Skeletal muscle satellite cell (primary cell): ENCODE results near the gene MEA1.

ENCODE experiments used
- H3K27me3 ChIP-seq: 2 replicates; pipeline ENCODE4 v1.7.0; 2013; ENCODE audit warnings: low read length; ENCODE audit not compliant: control insufficient read depth, insufficient read depth
- H3K36me3 ChIP-seq: 2 replicates; pipeline ENCODE4 v1.7.0; 2013; ENCODE audit warnings: mild to moderate bottlenecking, control low read depth, low read length; ENCODE audit not compliant: insufficient read depth
- H3K4me1 ChIP-seq: 2 replicates; pipeline ENCODE4 v1.7.0; 2013; ENCODE audit warnings: low read length; ENCODE audit not compliant: control insufficient read depth, insufficient read depth
- H3K4me2 ChIP-seq: 2 replicates; pipeline ENCODE4 v1.7.0; 2013; ENCODE audit warnings: mild to moderate bottlenecking, low read length
- H3K4me3 ChIP-seq: 2 replicates; pipeline ENCODE4 v1.7.0; 2013; ENCODE audit warnings: low read length
- H3K9ac ChIP-seq: 2 replicates; pipeline ENCODE4 v1.7.0; 2013; ENCODE audit warnings: mild to moderate bottlenecking, low read depth, low read length, moderate library complexity
- H3K9me3 ChIP-seq: replicated peaks from 2 replicates; pipeline ENCODE4 v1.7.0; 2013; ENCODE audit warnings: mild to moderate bottlenecking, control low read depth, low read length

Gene MEA1

DNA sequence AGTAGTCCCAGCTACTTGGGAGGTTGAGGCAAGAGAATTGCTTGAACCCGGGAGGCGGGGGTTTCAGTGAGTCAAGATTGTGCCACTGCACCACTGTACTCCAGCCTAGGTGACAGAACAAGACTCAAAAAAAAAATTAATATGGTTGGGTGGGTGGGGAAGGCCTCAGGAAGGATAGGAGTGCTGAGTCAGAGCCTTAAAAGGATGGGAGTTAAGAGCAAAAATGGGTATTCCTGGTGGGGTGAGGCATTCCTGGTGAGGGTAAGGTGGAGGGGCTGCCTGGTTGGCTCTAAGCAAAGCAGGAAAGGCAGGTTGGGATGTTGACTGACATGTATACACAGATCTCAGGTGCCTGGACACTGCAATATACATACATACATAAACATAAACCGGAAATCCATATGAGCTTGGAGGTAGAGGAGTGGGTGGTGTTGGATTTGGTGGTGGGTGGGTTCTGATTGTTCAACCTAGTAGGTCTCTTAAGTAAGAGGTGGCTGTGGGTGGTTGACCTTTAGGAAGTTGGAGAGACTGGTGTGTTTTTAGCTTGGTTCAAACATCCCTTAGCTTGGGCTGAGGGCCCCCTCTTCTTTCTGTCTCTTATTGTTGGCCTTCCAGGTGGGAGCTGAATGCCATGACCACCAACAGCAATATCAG, 6.4 kb upstream of the MEA1 start:
- Histone ChIP-seq H3K9ac (peak overlapping the region; percentile 98), H3K36me3 (peaks cover 63% of the 10 kb centered on the region), H3K4me2 (no peak overlapping the region)

DNA sequence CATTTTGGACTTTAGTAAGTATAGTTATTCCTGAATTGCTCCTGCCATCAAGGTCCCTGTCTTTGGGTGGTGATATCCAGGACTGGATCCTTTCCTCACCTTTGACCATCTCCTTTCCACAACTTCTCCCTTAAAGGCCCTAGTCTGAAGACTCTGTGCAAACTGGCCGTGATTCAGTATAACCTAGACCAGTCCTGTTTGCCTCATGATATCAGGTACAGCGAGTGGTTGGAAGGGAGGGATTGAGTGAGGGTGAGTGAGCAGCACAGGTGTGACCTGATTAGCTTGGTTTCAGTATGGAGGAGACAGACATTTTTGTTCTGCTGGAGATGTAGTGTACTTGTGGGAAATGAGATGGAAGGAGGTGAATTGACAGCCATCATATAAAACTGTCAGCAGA, 5.4 kb upstream of the MEA1 start:
- Histone ChIP-seq H3K27me3 (no peaks in the 10 kb centered on the region), H3K9me3 (no peaks in the 10 kb centered on the region), H3K4me2 (no peak overlapping the region), H3K36me3 (peaks cover 53% of the 10 kb centered on the region), H3K9ac (no peak overlapping the region), H3K4me1 (peaks cover 26% of the 10 kb centered on the region), H3K4me3 (no peak overlapping the region)

More for the DNA sequence above, 6.4 kb upstream of the MEA1 start:
- Histone ChIP-seq H3K27me3 (no peaks in the 10 kb centered on the region), H3K4me3 (no peak overlapping the region), H3K4me1 (peaks cover 21% of the 10 kb centered on the region), H3K9me3 (no peaks in the 10 kb centered on the region)

DNA sequence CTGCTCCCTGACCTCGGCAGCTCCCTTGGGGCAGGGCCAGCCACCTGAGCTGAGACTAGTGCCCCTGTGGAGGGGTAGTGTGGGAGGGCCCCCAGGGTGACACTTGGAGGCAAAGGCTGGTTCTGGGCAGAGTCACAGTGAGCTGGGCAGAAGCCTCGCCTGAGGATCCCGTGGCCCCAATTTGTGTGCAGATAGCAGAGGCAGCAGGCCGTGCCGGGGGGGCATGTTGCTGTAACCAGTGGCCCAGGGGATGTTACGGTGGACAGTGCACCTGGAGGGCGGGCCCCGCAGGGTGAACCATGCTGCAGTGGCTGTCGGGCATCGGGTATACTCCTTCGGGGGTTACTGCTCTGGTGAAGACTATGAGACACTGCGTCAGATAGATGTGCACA, 3.2 kb upstream of the MEA1 start:
- Histone ChIP-seq H3K27me3 (no peaks in the 10 kb centered on the region), H3K9me3 (no peaks in the 10 kb centered on the region), H3K4me1 (peaks cover 39% of the 10 kb centered on the region), H3K36me3 (peaks cover 51% of the 10 kb centered on the region), H3K9ac (no peak overlapping the region), H3K4me3 (no peak overlapping the region), H3K4me2 (no peak overlapping the region)

DNA sequence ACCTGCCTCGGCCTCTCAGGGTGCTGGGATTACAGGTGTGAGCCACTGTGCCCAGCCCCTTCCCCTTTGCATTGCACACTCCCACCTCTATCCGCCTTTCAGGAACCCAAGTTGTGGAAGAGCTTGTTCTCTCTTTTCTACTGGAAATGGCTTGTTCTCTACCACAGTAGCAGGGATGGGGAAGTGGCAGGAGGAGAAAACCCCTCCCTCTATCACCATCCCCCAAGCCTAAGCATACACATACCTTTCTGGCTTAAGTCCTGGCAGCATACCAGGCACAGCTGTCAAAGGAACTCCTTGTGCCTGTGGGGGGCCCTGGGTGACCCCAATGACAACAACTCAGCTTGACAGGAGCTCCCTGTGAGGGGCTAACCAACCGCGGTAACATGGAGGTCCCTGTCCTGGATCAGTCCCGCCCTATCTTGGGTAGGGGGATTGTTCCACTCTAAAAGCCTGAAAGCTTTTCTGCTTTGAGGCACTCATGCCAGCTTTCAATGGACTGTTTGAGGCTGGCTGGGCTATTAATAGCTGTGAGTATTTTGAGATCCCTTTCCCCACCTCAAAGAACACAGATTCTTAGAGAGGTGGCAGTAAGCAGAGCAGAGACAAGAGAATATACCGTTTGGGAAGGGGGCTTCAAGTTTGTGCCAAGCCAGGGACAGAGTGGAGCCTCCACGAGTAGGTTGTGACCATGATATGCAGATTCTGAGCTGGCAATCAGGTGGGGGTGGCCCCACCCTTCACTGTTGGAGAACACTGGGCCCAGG, 2.6 kb upstream of the MEA1 start:
- no peak overlapping the region for H3K4me3 ChIP-seq
- no peak overlapping the region for H3K4me2 ChIP-seq
- peaks cover 53% of the 10 kb centered on the region for H3K36me3 ChIP-seq
- peaks cover 42% of the 10 kb centered on the region for H3K4me1 ChIP-seq
- no peak overlapping the region for H3K9ac ChIP-seq
- H3K27me3 ChIP-seq: no peaks in the 10 kb centered on the region
- no peaks in the 10 kb centered on the region for H3K9me3 ChIP-seq

DNA sequence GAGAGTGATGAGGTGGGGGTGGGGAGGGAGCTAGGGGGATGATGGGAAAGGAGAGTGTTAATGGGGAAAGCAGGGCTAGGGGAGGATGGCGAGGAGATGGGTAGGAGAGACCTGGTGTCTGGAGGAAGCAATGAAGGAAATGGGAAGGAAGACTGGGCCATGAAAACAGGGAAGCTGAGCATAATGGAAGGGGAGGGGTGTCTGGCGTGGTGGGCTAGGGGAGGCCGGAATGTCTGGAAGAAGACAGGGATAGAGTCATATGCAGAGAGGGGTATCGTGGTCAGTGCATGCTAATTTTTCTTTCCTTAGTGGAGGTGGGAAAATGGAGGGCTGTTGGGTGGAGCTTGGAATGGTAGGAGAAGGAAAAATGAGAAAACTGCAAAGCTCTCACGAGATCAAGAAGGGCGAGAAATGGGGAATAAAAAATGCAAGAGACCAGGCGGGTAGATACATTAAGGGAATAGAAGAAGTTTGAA, 726 bp upstream of the MEA1 start:
- H3K9ac ChIP-seq: peak overlapping the region; percentile 88
- H3K4me2 ChIP-seq: peak overlapping the region; percentile 81
- no peaks in the 10 kb centered on the region for H3K27me3 ChIP-seq
- no peaks in the 10 kb centered on the region for H3K9me3 ChIP-seq
- H3K4me1 ChIP-seq: peaks cover 31% of the 10 kb centered on the region
- peak overlapping the region; percentile 84 for H3K4me3 ChIP-seq
- peaks cover 50% of the 10 kb centered on the region for H3K36me3 ChIP-seq

DNA sequence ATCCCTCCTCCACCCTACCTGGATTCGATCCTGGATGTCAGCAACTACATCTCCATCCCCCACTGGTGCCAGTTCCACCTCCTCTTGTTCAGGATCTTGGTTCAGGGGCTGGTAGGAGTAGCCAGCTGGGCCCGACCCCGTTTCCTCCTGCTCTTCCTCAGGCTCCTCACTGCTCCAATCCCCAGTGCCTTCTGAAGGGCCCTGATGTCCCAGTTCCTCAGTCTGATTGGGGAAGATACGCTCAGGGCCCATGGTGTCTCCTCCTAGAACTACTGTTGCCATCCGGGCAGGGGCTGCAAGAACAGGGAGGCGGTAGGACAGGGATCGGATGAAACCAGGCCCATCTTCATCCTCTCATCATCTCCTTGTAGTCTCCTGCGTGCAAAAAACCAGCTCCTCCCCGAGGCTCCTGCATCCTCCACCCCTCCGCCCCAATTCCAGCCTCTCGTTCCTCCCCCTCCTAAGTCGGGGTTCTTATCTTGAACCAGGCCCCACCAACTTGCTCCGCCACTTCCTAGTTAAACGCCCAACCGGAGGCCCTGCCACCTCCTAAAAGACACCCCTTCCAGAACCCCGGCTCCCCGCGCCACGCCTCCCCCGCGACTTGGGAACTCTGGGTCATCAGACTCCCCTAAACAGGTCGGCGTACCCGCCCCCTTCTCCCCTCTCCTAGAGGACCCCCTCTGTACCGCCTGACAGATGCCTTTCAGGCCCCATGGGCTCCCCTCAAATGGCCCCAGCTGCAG, 476 bp downstream of the MEA1 start:
- H3K36me3 ChIP-seq: peaks cover 50% of the 10 kb centered on the region
- peak overlapping the region; percentile 89 for H3K9ac ChIP-seq
- no peaks in the 10 kb centered on the region for H3K9me3 ChIP-seq
- peaks cover 31% of the 10 kb centered on the region for H3K4me1 ChIP-seq
- peak overlapping the region; percentile 86 for H3K4me3 ChIP-seq
- H3K27me3 ChIP-seq: no peaks in the 10 kb centered on the region
- peak overlapping the region; percentile 100 for H3K4me2 ChIP-seq

DNA sequence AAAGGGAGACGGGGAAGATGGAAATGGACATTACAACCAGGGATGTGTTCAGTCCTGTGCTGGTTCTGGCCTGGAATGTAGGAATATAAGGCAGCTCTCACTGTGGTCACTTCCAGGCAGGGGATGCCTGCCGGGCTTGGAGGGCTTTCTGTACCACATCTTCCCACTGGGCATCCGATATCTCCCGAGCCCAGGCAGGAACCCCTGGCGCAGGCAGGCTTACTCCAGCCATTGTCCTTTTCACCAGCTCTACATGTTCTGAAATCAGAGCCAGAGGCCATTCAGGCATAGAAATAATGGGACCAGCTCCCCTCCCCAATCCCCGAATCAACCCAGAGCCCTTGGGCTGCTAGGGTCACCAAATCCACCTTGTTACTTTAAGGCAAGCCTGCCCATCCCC, 1.4 kb downstream of the MEA1 start:
- Histone ChIP-seq H3K27me3 (no peaks in the 10 kb centered on the region), H3K4me1 (peaks cover 31% of the 10 kb centered on the region), H3K9me3 (no peaks in the 10 kb centered on the region), H3K4me3 (peak overlapping the region; percentile 86), H3K9ac (peak overlapping the region; percentile 89), H3K4me2 (peak overlapping the region; percentile 100), H3K36me3 (peaks cover 50% of the 10 kb centered on the region)

DNA sequence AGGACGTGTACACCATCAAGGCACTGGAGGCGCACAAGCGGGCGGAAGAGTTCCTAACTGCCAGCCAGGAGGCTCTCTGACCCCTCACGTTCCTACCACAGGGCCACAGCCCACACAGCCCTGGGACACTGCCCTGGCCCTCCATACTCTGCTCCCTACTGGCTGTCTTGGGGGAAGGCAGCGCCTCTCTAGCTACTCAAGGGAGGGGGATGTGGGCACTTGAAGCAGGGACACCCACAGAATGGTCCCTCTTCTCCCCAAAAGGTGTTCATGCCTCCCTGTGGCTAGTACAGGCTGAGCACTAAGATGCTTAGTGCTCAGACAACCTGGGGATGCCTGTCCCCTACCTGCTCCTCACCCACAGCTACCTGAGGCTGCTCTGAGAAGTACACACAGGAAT, 2.5 kb downstream of the MEA1 start:
- no peaks in the 10 kb centered on the region for H3K27me3 ChIP-seq
- H3K4me3 ChIP-seq: no peak overlapping the region
- H3K4me2 ChIP-seq: no peak overlapping the region
- peaks cover 54% of the 10 kb centered on the region for H3K36me3 ChIP-seq
- peaks cover 27% of the 10 kb centered on the region for H3K4me1 ChIP-seq
- no peaks in the 10 kb centered on the region for H3K9me3 ChIP-seq
- H3K9ac ChIP-seq: no peak overlapping the region

DNA sequence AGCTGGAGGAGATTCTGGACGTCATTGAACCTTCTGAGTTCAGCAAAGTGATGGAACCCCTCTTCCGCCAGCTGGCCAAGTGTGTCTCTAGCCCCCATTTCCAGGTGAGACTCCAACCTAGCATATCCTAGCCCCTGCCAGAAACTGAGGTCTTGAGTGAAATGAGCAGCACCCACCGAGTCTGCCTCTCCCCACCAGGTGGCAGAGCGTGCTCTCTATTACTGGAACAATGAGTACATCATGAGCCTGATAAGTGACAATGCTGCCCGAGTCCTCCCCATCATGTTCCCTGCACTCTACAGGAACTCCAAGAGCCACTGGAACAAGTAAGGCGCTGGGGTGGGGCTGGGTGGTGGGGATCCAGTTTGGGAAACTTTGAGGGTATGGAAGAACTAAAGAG, 4.6 kb downstream of the MEA1 start:
- Histone ChIP-seq H3K9me3 (no peaks in the 10 kb centered on the region), H3K36me3 (peaks cover 59% of the 10 kb centered on the region), H3K9ac (no peak overlapping the region), H3K4me2 (no peak overlapping the region), H3K4me3 (no peak overlapping the region), H3K27me3 (no peaks in the 10 kb centered on the region), H3K4me1 (peaks cover 16% of the 10 kb centered on the region)

DNA sequence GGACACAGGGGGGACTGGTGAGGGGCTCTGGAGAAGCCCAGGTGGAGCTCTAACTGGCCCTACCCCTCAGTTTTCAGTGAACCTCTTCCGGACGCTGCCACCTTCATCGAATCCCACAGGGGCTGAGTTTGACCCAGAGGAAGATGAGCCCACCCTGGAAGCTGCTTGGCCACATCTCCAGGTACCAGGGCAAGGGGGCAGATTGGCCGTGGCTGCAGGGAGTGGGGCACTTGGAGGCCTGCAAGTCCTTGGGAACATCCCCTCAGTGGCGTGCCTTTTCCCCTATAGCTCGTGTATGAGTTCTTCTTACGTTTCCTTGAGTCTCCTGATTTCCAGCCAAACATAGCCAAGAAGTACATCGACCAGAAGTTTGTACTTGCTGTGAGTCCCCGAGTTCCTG, 6.6 kb downstream of the MEA1 start:
- no peak overlapping the region for H3K9ac ChIP-seq
- H3K9me3 ChIP-seq: no peaks in the 10 kb centered on the region
- H3K4me2 ChIP-seq: no peak overlapping the region
- no peak overlapping the region for H3K4me3 ChIP-seq
- peaks cover 56% of the 10 kb centered on the region for H3K36me3 ChIP-seq
- H3K27me3 ChIP-seq: no peaks in the 10 kb centered on the region
- H3K4me1 ChIP-seq: peaks cover 4% of the 10 kb centered on the region

DNA sequence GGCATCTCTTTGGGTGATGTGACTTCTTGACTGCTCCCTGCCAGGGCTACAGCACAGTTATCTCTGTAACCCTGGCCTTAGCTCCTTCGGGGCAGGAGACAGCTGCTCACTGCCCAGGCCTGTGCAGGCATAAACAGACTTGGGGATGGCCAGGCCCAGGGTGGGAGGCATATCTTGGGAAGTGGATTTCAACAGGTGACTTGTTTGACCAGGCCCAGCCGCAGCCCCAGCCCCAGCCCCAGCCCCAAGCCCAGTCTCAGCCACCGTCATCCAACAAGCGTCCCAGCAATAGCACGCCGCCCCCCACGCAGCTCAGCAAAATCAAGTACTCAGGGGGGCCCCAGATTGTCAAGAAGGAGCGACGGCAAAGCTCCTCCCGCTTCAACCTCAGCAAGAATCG, 7.5 kb downstream of the MEA1 start:
- H3K9me3 ChIP-seq: no peaks in the 10 kb centered on the region
- H3K4me3 ChIP-seq: no peak overlapping the region
- H3K4me2 ChIP-seq: no peak overlapping the region
- H3K27me3 ChIP-seq: no peaks in the 10 kb centered on the region
- no peak overlapping the region for H3K9ac ChIP-seq
- H3K4me1 ChIP-seq: no peaks in the 10 kb centered on the region
- peaks cover 47% of the 10 kb centered on the region for H3K36me3 ChIP-seq
